ENCODE results near the gene CNGA3.

DNA sequence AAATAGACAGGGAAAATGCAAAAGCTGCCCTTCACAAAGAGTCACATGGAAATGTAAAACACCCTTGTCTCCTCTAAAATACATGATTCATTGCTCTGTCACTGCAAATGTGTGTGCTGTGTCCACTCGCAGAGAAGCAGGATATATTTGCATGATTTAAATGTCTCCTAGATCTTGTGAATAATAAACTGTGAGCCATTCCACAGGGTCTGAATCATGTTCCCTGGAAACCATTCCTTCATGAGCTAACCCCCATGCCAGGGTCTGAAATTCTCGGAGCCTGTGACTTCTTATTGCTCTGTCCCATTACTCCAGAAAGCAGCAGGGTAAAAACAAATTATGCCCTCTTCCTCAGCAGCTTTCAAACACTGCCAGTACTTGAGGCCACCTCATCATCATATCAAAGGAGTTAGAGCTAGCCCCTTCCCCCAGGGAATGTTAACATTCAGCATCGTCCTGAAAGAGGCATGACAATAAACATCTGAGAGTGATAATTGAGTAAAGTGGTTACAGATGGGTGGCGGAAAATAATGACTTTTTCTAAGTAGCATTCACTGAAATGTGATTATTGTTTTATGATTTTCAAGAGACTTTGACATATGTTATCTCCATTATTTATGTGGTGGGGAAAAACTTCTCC lies 11.7 kb upstream of the CNGA3 start:
- no peak for TF ChIP-seq EZH2 (IDR thresholded peaks at IDR 0.05; ENCODE audit: borderline replicate concordance, low read length)
- TF ChIP-seq, protein P1, sequence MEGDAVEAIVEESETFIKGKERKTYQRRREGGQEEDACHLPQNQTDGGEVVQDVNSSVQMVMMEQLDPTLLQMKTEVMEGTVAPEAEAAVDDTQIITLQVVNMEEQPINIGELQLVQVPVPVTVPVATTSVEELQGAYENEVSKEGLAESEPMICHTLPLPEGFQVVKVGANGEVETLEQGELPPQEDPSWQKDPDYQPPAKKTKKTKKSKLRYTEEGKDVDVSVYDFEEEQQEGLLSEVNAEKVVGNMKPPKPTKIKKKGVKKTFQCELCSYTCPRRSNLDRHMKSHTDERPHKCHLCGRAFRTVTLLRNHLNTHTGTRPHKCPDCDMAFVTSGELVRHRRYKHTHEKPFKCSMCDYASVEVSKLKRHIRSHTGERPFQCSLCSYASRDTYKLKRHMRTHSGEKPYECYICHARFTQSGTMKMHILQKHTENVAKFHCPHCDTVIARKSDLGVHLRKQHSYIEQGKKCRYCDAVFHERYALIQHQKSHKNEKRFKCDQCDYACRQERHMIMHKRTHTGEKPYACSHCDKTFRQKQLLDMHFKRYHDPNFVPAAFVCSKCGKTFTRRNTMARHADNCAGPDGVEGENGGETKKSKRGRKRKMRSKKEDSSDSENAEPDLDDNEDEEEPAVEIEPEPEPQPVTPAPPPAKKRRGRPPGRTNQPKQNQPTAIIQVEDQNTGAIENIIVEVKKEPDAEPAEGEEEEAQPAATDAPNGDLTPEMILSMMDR (IDR thresholded peaks at IDR 0.05; ENCODE audit: low read length) = no peak

Data from OCI-LY1 (cell line).